ENCODE data around the gene TAF15. TPM values are rescaled to one million over a fixed set of nuclear protein-coding genes. Genes with fewer than 3 reads are reported as not detected.

The TAF15 gene
- total and polyA plus RNA-seq, 2 of the 13 experiments (the other 11 are each of a cell fraction or from before 2014, with no cell fraction given): 25.2 to 26.5 TPM

DNA sequence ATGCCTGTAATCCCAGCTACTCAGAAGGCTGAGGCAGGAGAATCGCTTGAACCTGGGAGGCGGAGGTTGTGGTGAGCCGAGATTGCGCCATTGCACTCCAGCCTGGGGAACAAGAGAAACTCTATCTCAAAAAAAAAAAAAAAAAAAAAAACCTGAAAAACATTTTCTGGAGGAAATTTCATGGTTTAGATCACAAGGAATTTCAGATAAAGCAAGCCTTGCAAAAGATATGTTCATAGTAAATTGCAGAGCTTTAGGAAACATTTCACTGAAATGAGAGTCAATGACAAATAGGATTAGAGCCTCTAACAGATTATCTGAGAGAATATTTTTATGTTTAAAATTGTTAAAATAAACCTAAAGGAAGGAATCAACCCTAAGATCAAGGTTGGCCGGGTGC lies 3.2 kb downstream of the TAF15 start (continued):
- TF ChIP-seq, protein P1, sequence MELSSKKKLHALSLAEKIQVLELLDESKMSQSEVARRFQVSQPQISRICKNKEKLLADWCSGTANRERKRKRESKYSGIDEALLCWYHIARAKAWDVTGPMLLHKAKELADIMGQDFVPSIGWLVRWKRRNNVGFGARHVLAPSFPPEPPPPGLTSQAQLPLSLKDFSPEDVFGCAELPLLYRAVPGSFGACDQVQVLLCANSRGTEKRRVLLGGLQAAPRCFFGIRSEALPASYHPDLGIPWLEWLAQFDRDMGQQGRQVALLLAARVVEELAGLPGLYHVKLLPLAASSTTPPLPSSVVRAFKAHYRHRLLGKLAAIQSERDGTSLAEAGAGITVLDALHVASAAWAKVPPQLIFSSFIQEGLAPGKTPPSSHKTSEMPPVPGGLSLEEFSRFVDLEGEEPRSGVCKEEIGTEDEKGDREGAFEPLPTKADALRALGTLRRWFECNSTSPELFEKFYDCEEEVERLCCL (CRISPR knock-in tag; IDR thresholded peaks at IDR 0.05; ENCODE audit: borderline replicate concordance): no peak

DNA sequence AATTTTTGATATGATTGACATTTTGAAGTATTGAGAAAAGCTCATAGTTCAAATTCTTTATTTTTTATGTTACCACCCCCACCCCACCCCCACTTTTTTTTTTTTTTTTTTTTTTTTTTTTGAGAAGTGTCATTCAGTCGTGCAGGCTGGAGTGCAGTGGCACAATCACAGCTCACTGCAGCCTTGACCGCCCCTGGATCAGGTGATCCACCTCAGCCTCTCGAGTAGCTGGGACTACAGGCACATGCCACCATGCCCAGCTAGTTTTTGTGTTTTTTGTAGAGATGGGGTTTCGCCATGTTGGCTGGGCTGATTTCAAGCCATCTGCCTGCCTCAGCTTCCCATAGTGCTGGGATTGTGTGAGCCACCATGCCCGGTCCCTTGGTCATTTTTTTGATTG lies 7.4 kb downstream of the TAF15 start:
- no peak for FAIRE-seq
- Histone ChIP-seq H3K4me1 (ENCODE audit: insufficient read depth, low read length) (peaks cover 59% of the 10 kb centered on the region), H3K9ac (ENCODE audit: insufficient read depth, low read depth, low read length) (no peak overlapping the region), H3K27me3 (ENCODE audit: control insufficient read depth in 1 of 2, insufficient read depth in 2 of 2, low read length in 2 of 2) (no peaks in the 10 kb centered on the region), H3K4me3 (replicated peaks in 1 of 3; ENCODE audit: insufficient read depth in 1 of 3, low read depth in 2 of 3, low read length in 3 of 3) (no peak overlapping the region), H4K20me1 (ENCODE audit: insufficient read depth, low read length) (peaks cover 25% of the 10 kb centered on the region), H2AFZ (ENCODE audit: low read length) (no peak overlapping the region), H3K79me2 (ENCODE audit: insufficient read depth, low read length) (peaks cover 65% of the 10 kb centered on the region), H3K27ac (ENCODE audit: extremely low read length, insufficient read depth, low read length) (no peak overlapping the region), H3K36me3 (replicated peaks in 1 of 2; ENCODE audit: control insufficient read depth in 1 of 2, insufficient read depth in 2 of 2, low read length in 2 of 2) (peaks cover 3 to 41% of the 10 kb centered on the region in 2 experiments; a peak in 4 of 5 replicates), H3K9me3 (ENCODE audit: low read length) (no peaks in the 10 kb centered on the region), H3K4me2 (ENCODE audit: low read depth, low read length) (no peak overlapping the region)
- ChIA-PET CTCF (ENCODE audit: low intra/inter-chr PET ratio, low total read pairs) (no interaction called here), POLR2A (interaction anchor here (0.7 to 4.4 kb wide), 4 partner anchors 8 to 238 kb away, joined by 3 to 39 read pairs (median 4); partner anchors contain the start of genes PEX12 and TAF15)
- no TSS peak for BruUV-seq (replicated peaks)
- intact Hi-C loops (cut with micrococcal nuclease; ENCODE audit: unreplicated experiment) (no loop called here), in situ Hi-C loops (cut with HindIII; ENCODE audit: extremely low pct_ligation_motif_present, low pct_unique_long_range_greater_than_20kb) (loop anchor here (25.0 kb wide), 1 partner anchor 104 kb away; no protein-coding TSS in a partner anchor)
- ATAC-seq: peak; percentile 31; the same call in 2 of the 3 replicates
- WGBS (ENCODE audit: low lambda C conversion rate): 80% methylated on average over 4 of the region's 5 CpGs
- no peak for DNase-seq (ENCODE audit: low spot score)
- TF ChIP-seq ZBTB8A (CRISPR knock-in tag; IDR thresholded peaks at IDR 0.05; ENCODE audit: borderline replicate concordance, low read depth): no peak
- TF ChIP-seq RFX5 (IDR thresholded peaks at IDR 0.05; ENCODE audit: low read depth, low read length): no peak
- TF ChIP-seq, protein P2, sequence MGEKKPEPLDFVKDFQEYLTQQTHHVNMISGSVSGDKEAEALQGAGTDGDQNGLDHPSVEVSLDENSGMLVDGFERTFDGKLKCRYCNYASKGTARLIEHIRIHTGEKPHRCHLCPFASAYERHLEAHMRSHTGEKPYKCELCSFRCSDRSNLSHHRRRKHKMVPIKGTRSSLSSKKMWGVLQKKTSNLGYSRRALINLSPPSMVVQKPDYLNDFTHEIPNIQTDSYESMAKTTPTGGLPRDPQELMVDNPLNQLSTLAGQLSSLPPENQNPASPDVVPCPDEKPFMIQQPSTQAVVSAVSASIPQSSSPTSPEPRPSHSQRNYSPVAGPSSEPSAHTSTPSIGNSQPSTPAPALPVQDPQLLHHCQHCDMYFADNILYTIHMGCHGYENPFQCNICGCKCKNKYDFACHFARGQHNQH (CRISPR knock-in tag; IDR thresholded peaks at IDR 0.05): no peak
- no peak for TF ChIP-seq RFX3 (CRISPR knock-in tag; IDR thresholded peaks at IDR 0.05)
- TF ChIP-seq ZKSCAN5 (CRISPR knock-in tag; IDR thresholded peaks at IDR 0.05): no peak
- TF ChIP-seq, protein P3, sequence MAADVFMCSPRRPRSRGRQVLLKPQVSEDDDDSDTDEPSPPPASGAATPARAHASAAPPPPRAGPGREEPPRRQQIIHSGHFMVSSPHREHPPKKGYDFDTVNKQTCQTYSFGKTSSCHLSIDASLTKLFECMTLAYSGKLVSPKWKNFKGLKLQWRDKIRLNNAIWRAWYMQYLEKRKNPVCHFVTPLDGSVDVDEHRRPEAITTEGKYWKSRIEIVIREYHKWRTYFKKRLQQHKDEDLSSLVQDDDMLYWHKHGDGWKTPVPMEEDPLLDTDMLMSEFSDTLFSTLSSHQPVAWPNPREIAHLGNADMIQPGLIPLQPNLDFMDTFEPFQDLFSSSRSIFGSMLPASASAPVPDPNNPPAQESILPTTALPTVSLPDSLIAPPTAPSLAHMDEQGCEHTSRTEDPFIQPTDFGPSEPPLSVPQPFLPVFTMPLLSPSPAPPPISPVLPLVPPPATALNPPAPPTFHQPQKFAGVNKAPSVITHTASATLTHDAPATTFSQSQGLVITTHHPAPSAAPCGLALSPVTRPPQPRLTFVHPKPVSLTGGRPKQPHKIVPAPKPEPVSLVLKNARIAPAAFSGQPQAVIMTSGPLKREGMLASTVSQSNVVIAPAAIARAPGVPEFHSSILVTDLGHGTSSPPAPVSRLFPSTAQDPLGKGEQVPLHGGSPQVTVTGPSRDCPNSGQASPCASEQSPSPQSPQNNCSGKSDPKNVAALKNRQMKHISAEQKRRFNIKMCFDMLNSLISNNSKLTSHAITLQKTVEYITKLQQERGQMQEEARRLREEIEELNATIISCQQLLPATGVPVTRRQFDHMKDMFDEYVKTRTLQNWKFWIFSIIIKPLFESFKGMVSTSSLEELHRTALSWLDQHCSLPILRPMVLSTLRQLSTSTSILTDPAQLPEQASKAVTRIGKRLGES (CRISPR knock-in tag; IDR thresholded peaks at IDR 0.05; ENCODE audit: borderline replicate concordance): no peak
- TF ChIP-seq, protein P4, sequence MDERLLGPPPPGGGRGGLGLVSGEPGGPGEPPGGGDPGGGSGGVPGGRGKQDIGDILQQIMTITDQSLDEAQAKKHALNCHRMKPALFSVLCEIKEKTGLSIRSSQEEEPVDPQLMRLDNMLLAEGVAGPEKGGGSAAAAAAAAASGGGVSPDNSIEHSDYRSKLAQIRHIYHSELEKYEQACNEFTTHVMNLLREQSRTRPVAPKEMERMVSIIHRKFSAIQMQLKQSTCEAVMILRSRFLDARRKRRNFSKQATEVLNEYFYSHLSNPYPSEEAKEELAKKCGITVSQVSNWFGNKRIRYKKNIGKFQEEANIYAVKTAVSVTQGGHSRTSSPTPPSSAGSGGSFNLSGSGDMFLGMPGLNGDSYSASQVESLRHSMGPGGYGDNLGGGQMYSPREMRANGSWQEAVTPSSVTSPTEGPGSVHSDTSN (CRISPR knock-in tag; IDR thresholded peaks at IDR 0.05): no peak
- no peak for TF ChIP-seq GATAD1 (CRISPR knock-in tag; IDR thresholded peaks at IDR 0.05)
- no peak for TF ChIP-seq ZMAT3 (CRISPR knock-in tag; conservative IDR thresholded peaks at IDR 0.05)
- TF ChIP-seq ZNF547 (CRISPR knock-in tag; IDR thresholded peaks at IDR 0.05): no peak
- no peak for TF ChIP-seq RARA (CRISPR knock-in tag; IDR thresholded peaks at IDR 0.05)
- TF ChIP-seq SP140L (CRISPR knock-in tag; IDR thresholded peaks at IDR 0.05; ENCODE audit: borderline replicate concordance): no peak
- no peak for TF ChIP-seq PCBP1 (IDR thresholded peaks at IDR 0.05; ENCODE audit: borderline replicate concordance, low read depth, low read length)
- TF ChIP-seq, protein P5, sequence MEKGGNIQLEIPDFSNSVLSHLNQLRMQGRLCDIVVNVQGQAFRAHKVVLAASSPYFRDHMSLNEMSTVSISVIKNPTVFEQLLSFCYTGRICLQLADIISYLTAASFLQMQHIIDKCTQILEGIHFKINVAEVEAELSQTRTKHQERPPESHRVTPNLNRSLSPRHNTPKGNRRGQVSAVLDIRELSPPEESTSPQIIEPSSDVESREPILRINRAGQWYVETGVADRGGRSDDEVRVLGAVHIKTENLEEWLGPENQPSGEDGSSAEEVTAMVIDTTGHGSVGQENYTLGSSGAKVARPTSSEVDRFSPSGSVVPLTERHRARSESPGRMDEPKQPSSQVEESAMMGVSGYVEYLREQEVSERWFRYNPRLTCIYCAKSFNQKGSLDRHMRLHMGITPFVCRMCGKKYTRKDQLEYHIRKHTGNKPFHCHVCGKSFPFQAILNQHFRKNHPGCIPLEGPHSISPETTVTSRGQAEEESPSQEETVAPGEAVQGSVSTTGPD (CRISPR knock-in tag; IDR thresholded peaks at IDR 0.05): no peak

Measured in HepG2 (cell line).